T follicular helper cell (primary cell): ENCODE results near the gene NFATC2.
"Not testable (repeated sequence)": the region's sequence is repeated elsewhere in the genome, so short reads cannot be mapped to it uniquely, and the experiment has no call there.

Source experiments
- DNase-seq: peaks from one replicate; pipeline ENCODE4 v3.0.0-alpha.2; 2020; ENCODE audit warnings: low read depth

The NFATC2 gene

DNA sequence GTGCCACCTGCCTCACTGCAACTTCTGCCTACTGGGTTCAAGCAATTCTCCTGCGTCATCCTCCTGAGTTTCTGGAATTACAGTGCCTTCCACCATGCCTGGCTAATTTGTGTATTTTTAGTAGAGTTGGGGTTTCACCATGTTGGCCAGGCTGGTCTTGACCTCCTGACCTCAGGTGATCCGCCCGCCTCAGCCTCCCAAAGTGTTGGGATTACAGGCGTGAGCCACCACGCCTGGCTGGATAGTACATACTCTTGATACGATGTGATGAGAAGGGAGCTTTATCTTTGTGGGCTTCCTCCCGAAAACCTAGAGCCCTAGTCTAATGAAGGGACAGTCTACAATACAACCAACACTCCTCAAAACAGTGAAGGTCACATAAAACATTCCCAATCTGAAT lies 2.4 kb downstream of the NFATC2 start:
- DNase-seq = not testable (repeated sequence)

DNA sequence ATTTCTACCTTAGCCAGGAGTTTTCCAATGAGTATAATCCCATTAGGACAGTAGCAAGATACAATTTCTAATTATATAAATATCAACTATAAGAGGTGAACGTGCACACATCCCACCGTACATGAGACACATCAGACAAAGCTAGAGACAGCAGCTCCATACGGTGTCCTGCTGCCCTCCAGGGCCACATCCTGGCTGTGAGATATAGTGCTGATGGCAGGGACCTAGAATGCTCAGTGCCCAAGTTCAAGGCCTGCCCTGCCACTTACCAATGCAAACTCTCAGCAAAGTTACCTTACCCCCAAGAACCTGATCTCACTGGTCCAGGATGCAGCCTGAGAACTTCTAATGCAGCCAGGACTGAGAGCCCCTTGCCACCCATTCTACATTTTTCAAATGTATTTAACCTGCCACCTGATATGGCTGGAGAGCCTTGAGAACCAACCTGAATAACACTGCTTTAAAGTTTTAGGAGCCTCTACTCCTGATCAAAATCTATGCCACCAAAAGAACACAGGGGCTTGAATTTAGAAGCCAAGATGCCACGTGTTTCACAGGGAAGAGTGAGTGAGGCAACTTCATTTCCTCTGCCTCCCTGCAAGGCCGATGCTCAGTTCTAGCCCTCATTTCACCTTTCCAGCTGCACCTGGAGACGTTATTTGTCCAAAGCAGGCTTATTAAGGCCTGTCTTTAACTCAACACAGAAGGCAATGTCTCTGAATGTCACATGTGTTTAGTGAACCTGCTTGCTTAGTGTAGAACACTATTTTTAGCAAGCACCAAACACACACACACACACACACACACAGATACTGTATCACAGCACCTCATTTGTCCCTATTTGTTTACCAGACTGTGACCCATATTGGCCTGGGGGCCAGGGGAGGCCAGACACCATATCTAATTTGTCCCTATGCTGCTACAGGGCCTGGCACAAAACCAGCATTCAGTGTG lies 6.1 kb downstream of the NFATC2 start:
- DNase-seq = no peak

DNA sequence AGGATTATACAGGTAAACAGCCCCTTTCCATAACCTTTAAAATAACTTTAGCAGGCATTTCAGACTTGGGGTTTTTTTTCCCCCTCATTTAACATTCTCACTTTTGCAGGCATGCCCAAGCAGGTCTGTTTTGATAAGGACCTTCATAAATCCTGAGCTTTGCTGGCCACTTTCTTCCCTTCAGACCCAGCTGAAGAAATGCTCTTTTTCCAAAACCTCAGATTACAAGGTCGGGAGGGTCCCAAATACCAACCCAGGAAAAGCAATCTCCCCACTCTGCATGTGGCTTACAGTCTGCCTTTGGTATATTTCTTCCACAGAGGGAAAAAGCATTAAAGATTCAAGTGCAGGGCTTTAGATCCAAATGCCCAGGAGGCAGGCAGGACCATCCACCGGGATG lies 6.8 kb downstream of the NFATC2 start:
- DNase-seq = no peak

DNA sequence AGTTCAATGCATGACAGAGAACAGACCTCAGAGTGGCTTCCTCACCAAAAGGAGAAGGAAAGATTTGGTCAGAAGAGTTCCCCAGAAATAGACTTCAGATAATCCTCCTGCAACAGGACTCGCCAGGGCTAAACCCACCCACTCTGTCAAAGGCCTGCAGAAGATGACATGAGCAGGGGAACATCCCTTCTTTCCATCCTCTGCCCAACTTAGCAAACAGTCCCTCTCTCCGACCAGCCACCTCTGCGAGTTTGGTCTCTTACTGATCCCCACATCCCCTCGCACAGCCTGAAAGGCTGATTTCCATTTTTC lies 7.5 kb downstream of the NFATC2 start:
- DNase-seq = no peak

DNA sequence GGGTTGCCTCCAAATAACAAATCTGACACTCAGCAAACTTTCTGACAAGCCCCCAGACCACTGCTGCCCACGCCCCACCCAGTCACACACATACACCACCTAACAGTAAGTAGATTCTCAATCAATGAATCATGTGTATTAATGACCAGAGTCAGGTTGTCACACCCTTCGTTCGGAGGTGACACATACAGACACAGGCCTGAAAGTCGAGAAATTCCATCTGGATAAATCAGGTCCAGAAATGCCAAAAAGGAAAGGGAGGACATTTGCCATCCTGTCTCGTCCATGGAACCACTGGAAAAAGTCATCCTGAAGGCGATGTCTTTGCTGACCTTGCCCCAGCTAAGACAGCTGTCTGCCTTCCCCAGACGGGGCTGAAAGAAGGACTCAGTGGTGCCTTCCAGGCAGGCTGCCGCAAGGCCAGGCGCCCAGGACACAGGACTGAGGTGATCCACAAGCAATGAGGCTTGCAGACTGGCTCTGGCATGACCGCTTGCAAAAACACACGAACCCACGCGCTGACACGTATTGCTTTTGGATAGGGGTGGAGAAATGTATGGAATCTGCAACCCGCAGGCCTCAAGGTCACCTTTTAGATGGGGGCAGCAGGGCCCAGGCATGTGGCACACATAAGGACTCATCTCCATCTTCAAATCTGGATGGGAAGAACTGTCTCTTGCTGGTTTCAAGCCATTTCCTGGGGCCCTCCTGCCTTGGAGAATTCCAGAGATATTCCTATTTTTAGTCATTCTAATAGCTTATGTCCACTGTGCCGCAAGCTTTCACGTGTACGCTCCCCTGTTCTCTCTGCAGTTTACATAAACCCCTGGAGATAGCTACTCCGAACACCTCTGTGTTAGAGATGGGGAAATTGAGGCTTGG lies 9.0 kb downstream of the NFATC2 start:
- no peak for DNase-seq

DNA sequence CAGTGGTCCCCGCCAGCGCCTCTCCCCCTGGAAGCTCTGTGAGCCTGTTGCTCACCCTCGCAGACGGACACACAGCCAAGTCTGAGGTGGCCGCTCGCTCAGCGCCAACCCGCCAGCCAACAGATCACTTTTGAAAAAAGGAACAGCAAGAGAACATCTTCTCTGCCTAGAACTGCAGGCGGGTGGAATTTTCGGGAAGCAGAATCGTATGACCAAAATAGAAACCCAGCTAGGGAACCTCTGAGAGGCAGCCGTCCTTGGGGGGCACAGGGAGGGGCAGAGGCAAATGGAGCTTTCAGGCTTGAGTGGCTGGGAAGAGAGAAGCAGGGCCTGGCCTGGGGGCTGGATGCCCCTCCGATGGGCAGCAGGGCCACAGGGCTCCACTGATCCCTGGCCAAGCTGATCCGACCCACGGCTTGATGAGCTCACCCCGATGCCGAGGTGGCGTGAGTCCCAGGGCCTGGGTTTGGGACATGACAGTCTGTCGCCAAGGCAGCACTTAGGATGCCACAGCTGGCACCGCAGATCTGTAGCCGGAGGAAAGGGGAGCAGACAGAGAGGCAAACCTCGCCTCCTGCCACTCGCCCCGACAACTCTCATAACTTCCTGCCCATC lies 9.8 kb downstream of the NFATC2 start:
- no peak for DNase-seq

DNA sequence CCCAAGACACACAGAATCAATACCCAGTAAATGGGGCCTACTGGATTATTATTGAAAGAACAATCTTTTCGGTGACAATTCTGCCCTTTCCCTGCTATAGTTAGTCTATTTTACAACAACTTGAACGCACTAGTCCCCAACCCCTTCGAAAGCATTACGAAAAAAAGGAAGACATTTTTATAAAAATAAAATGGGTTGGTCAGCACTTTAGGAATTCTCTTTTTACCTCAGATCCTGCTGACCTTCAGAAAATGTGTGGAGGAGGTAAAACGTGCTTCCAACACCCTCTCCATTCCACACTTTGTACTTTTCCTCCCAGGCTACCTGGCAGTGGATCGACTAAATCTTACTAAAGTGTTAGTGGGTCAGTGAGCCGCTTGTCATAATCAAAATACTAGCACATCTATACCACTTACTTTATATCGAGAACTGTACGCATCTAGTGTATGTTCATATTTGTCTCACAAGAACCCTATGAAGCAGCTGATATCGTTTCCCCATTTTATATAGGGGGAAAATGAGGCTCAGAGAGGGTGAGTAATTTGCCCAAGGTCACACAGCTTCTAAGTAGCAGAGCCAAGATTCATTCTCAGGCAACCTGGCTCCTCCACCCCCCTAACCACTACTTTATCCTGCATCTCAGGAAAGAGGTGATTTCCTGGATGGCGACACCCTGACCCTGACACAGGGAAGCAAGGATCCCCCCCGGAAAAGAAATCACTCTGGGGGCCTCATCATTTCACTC lies 10.6 kb downstream of the NFATC2 start:
- DNase-seq = no peak

DNA sequence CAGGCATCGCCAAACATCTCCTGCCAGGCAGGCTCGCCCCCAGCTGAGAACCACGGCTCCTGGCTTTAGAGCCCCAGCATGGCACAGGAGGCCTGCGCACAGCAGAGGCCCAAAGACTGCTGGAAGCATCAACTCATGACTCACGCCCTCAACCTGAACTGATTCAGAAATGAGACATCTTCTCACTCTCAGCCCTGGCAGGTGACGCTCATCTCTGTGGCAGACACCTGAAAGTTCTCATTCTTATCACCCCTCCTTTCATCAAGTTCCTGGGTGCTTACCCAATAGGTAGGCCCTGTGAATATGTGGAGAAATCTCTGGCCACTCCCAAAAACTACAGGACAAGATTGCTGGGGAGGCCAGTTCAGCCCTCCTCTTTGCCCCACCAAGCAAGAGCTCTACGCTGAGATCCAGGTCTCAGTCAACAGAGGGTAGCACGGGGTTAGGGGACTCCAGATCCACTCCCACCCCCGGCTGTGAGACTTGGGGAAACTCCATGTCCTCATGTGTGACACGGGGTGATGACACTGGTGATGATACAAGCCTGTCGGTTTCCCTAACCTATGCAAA lies 11.3 kb downstream of the NFATC2 start:
- DNase-seq = peak; percentile 68

DNA sequence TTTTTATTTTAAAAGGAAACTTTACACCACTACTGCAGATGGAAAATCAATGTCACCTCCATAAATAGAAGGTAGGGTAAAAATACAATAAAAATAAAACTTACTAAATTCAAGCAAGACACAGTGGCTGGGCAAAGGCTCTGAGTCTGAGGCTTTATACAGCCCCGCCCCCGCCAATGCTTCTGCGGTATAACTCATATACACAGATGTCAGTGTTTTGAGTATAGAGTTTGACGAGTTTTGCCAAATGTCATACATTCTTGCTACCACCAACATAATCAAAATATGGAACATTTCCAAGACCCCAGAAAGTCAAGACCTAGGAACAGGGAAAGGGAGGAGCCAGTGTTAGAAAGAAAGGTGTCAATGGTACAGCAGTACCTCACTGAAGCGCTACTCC lies 12.8 kb downstream of the NFATC2 start:
- peak; percentile 55 for DNase-seq

DNA sequence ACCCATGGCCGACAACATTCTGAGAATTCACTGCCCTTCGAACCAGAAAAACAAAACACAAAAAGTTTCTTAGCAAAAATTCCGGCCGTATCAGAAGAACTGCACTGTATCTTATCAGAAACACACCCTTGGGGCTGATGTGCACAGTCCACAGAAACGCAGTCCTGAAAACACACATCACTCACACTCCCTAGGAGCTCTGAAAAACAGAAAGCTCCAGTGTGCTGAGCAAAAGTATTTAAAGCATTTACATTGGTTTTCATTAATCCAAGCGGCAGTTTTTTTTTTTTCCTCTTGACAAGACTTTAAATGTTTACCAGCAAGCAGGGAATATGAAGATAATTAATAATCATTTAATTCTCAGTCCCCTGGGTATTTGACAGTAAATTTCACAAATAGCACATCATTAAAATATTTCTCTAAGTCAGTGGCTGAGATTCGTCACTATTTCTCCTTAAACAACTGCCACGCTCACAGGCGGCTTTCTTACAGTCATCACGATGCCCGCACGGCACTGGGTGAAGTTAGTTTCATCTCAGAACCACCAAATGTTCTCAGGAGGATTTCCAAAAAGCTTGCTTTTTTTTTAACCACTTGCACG lies 13.3 kb downstream of the NFATC2 start:
- DNase-seq = no peak

DNA sequence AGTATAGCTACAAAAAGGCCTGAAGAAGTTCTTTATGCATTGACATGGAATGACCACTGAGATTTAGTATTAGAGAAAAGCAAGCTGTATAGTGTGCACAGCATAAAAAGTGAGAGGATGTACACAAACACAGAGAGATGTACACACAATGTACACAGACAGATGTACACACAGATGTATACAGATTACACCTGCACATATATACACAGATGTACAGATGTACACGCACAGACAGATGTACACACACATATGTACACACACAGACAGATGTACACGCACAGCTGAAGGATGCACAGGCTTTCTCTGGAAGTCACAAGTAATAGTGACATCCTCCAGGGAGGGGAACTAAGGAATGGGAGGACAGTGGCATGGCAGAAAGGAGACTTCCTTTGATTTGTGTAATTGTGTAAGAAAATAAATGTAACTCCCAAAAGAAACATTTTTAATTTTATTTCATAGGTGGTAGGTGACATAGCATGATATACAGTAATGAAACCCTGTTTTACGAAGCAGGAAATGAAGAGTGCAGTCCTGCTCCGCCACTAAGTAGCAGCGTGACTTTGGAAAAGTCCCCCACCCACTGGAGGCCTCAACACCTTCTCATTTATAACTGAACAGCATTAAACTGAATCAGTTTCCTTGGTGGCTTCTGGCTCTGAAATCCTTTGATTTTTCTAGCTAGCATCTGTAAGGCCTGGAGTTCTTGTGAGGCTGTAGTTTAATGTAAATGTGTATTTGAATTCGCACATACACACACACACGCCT lies 14.1 kb downstream of the NFATC2 start:
- DNase-seq = no peak

DNA sequence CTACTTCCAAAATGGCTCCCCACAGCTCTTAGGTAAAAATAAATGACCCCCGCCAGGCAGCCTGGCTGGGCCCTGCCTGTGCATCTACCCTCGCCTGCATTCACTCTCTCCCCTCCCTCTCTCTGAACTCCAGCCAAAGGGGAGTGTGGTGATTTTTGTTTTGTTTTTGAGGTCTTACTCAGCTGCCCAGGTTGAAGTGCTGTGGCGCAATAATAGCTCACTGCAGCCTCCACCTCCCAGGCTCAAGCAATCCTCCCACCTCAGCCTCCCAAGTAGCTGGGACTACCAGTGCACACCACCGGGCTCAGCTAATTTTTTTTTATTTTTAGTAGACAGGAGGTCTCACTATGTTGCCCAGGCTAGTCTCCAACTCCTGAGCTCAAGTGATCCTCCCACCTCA lies 15.8 kb downstream of the NFATC2 start:
- no peak for DNase-seq

DNA sequence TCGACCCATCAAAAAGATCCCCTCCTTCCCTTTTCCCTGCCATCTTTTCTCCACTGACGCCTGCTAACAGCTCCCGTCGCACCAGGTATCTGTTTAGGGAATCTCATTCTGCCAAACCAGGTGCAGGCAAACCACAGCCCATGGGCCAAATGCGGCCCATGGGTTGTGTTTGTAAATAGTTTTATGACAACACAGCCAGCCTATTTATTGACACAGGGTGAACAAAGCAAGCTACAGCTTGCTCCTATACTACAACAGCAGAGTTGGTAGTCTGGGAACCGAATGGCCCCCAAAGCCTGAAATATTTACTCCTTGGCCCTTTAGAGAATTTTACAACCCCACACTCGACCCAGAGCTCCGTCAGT lies 16.4 kb downstream of the NFATC2 start:
- no peak for DNase-seq

DNA sequence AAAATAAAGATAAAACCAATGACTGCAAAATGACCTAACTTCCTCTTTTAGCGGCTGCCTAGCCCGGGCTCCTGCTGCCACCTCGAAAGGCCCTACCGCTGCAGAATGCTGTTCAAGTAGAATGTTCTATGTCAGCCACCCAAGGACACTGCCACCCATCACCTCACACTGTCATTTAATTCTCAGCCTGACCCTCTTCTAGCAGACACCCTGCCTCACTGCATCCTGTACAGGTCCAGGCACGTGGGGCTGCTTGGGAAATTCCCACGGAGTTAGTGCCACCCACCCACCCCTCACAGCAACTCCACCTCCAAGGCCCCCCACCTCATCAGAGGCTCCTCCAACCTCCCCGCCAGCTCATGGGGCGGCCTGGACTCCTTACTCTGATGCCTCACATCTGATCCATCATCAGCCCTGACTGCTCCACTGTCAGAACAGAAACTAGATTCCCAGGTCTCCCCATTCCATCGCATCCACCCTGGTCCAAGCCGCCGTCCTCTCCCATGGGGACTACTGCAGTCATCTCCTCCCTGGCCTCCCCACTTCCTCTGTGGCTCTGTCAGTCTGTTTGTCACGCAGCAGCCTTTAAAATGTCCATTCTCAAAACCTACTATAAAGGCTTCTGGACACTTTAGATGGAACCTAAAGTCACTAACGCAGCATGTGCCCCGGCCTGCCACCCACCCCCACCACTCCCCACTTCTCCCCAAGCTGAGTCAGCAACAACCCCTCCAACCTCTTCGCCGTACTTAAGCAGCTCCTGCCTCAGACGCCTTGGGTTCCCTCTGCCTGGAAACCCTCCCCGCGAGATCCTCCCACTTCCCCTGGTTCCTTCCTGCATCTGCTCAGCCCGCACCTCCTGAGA lies 17.0 kb downstream of the NFATC2 start:
- no peak for DNase-seq

DNA sequence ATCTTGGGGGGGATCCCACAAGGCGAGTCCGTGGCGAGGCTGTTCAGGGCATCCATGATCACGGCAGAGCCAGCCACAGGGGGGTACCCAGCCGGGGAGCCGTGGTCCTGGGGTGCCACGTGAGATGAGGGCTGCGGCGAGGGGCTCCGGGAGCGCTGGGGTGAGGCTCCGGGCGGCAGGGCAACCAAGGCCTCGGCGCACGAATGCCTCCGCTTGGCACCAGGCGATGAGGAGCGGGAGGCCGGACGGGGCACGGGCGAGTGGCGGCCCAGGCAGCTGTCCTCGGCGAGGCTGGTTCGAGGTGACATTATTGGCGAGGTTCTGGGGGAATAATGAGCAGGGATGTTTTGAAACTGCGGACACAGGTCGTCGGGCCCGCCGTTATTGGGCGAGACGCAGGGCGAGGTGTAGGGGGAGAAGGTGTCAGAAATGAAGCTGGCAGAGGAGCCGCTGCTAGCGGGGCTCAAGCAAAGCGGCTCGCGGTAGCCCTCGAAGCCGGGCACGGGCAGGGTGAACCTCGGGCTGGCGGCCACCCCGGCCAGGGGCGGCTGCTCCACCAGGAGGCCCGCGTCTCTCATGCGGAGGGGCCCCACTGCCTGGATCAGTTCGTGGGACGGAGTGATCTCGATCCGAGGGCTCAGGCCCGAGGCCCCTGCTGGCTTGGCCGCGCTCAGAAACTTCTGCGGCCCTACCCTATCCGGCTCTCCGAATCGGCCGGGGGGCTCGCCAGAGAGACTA lies 19.1 kb downstream of the NFATC2 start:
- no peak for DNase-seq

DNA sequence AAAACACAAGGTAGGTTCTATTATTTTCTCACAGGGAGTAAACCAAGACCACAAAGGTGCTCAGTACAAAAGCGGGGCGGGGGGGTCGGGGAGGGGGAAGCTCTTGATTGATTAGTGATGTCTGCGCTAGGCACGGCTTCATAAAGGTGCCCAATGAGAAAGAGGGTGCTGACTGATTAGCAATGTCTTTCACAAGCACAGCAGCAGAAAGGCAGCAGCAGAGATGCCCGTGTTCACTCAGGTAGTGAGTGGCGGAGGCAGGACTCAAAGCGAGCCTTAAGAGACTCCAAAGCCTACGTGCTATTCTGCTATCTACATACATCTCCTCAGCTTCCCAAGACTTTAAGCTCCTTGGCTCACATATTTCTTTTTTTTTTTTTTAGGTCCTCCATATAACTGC lies 20.3 kb downstream of the NFATC2 start:
- no peak for DNase-seq

DNA sequence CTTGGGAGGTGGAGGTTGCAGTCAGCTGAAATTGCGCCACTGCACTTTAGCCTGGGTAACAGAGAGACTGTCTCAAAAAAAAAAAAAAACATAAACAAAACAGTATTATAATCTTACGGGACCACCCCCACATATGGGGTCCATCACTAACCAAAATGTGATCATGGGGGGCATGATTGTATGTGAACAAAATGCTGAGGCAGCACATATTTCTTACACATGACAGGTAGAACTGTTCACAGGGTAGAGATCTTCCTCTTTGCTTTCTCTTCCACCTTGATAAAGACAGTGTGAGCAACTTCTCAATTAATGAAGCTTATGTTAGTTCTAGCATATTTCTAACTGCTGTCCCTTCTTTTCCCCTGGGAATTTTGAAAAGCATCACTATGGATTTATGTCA lies 24.7 kb downstream of the NFATC2 start:
- no peak for DNase-seq

DNA sequence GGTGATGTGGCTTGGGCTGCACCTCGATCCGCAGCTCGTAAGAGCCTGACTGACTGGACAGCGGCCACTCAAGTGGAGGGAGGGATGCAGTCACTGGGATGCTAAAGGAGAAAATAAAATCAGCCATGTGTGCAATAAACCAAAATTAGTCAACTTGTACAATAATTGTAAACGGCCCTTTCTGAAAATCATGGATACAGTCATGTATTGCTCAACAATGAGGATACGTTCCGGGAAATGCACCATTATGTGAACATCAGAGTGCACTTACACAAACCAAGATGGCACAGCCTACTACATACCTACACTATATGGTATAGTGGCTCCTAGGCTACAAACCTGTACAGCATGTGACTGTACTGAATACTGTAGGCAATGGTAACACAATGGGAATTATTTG lies 25.7 kb downstream of the NFATC2 start:
- no peak for DNase-seq

DNA sequence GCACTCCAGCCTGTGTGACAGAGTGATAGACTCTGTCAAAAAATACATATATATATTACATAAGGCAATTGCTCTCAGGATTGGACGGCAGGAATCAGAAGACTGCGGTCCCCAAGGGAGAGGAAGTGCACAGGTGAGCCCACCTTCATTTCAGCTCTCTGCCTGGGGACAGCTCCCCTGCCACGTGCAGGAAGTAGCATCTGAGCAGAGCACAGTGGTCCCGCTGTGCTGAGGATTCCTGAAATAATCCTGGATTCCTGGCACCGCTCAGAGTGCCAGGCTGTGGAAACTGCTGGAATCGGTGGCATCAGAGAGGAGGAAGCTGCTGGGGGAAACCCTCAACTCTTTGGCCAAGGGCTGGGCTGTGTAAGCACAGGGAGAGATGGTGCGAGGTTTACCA lies 27.7 kb downstream of the NFATC2 start:
- DNase-seq = no peak
